HepG2 (cell line): ENCODE measurements around the gene NCOR2.

Experiments
- ARNT ChIP-seq: fragments of 450-650 bp; IDR thresholded peaks from 2 replicates; pipeline ENCODE4 v1.6.1; 2017
- CTCF ChIP-seq: sonication (generic); formaldehyde crosslinking; IDR thresholded peaks from 2 replicates; pipeline ENCODE4 v1.5.0; 2020; ENCODE audit warnings: mild to moderate bottlenecking, missing genetic modification reagents, moderate library complexity
- FOXM1 ChIP-seq: sonication (generic); formaldehyde crosslinking; IDR thresholded peaks from 2 replicates; pipeline ENCODE4 v1.5.0; 2020; ENCODE audit warnings: missing genetic modification reagents
- GATAD1 ChIP-seq: IDR thresholded peaks from 2 replicates; pipeline ENCODE4 v1.6.1; 2016; ENCODE audit warnings: missing genetic modification reagents, missing compliant biosample characterization
- GTF2F1 ChIP-seq: fragments of 150-350 bp; IDR thresholded peaks from 2 replicates; pipeline ENCODE4 v1.6.1; 2014; ENCODE audit warnings: low read length
- SMC3 ChIP-seq: IDR thresholded peaks from 2 replicates; pipeline ENCODE4 v1.6.1; 2011; ENCODE audit warnings: low read length, improper control_type of control experiment
- ZNF251 ChIP-seq: sonication (generic); formaldehyde crosslinking; IDR thresholded peaks from 2 replicates; pipeline ENCODE4 v1.9.0; 2021; ENCODE audit warnings: mild to moderate bottlenecking, missing genetic modification reagents
- ZZZ3 ChIP-seq: sonication (generic); formaldehyde crosslinking; IDR thresholded peaks from 2 replicates; pipeline ENCODE4 v1.4.0; 2020; ENCODE audit warnings: missing genetic modification reagents, mild to moderate bottlenecking, borderline replicate concordance
- TF ChIP-seq, protein P1 (sequence below): sonication (generic); formaldehyde crosslinking; IDR thresholded peaks from 2 replicates; pipeline ENCODE4 v1.9.0; 2021; ENCODE audit warnings: missing genetic modification reagents, borderline replicate concordance
- TF ChIP-seq, protein P2 (sequence below): sonication (generic); formaldehyde crosslinking; IDR thresholded peaks from 2 replicates; pipeline ENCODE4 v1.8.1; 2023; ENCODE audit warnings: mild to moderate bottlenecking, moderate library complexity, missing genetic modification reagents
- TF ChIP-seq, protein P3 (sequence below), 2 experiments: sonication (generic) in 1 of 2; formaldehyde crosslinking in 1 of 2; IDR thresholded peaks; 2 replicates each; pipeline versions ENCODE4 v1.5.1 to v1.6.1; 2011 to 2020; ENCODE audit warnings: borderline replicate concordance in 1 of 2, low read depth in 1 of 2, low read length in 1 of 2, mild to moderate bottlenecking in 1 of 2, missing genetic modification reagents in 1 of 2, moderate library complexity in 1 of 2

DNA sequence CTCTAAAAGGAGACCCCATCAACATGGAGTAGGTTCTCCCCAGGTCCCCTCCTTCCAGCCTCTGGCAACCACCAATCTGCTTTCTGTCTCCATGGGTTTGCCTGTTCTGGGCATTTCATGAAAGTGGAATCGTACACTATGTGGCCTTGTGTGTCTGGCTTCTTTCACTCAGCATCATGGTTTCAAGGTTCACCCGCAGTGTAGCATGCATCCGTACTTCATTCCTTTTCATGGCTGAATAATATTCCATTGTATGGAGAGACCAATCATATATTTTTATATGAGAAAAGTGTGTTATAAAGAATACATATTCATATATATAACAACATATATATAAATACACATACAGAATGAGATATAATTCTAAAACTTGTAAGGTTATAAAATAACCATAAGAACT, 19.8 kb downstream of the NCOR2 start:
- TF ChIP-seq, protein P1, sequence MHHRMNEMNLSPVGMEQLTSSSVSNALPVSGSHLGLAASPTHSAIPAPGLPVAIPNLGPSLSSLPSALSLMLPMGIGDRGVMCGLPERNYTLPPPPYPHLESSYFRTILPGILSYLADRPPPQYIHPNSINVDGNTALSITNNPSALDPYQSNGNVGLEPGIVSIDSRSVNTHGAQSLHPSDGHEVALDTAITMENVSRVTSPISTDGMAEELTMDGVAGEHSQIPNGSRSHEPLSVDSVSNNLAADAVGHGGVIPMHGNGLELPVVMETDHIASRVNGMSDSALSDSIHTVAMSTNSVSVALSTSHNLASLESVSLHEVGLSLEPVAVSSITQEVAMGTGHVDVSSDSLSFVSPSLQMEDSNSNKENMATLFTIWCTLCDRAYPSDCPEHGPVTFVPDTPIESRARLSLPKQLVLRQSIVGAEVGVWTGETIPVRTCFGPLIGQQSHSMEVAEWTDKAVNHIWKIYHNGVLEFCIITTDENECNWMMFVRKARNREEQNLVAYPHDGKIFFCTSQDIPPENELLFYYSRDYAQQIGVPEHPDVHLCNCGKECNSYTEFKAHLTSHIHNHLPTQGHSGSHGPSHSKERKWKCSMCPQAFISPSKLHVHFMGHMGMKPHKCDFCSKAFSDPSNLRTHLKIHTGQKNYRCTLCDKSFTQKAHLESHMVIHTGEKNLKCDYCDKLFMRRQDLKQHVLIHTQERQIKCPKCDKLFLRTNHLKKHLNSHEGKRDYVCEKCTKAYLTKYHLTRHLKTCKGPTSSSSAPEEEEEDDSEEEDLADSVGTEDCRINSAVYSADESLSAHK (CRISPR knock-in tag): no peak
- TF ChIP-seq ZNF251 (CRISPR knock-in tag): no peak
- TF ChIP-seq, protein P2, sequence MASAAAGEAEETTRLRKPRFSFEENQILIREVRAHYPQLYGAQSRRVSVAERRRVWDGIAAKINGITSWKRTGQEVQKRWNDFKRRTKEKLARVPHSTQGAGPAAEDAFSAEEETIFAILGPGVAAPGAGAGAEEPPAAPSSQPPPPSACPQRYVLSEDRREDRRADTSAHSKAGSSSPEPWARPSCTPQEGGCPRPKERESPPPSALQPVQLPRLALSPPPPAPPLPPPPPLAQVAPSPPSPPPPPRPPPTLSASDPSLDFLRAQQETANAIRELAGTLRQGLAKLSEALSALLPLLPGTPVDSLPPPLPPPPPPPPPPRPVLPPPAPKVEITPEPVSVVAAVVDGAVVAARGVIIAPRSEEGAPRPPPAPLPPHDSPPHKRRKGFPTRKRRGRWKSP (CRISPR knock-in tag): no peak
- no peak for TF ChIP-seq FOXM1 (CRISPR knock-in tag)
- TF ChIP-seq ARNT: no peak
- TF ChIP-seq SMC3: no peak
- TF ChIP-seq GTF2F1: no peak
- TF ChIP-seq GATAD1: no peak
- no peak for TF ChIP-seq ZZZ3 (CRISPR knock-in tag)
- TF ChIP-seq CTCF (CRISPR knock-in tag): no peak
- TF ChIP-seq, protein P3, sequence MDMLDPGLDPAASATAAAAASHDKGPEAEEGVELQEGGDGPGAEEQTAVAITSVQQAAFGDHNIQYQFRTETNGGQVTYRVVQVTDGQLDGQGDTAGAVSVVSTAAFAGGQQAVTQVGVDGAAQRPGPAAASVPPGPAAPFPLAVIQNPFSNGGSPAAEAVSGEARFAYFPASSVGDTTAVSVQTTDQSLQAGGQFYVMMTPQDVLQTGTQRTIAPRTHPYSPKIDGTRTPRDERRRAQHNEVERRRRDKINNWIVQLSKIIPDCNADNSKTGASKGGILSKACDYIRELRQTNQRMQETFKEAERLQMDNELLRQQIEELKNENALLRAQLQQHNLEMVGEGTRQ (IDR thresholded peaks at IDR 0.05; ENCODE audit: low read depth, low read length): no peak
- TF ChIP-seq, protein P3 (CRISPR knock-in tag; IDR thresholded peaks at IDR 0.05; ENCODE audit: borderline replicate concordance): no peak
